Type B pancreatic cell (in vitro differentiated cells): ENCODE data around the gene ABHD6. TPM values are rescaled to one million over a fixed set of nuclear protein-coding genes. Genes with fewer than 3 reads are reported as not detected.
"Not testable (repeated sequence)": the region's sequence is repeated elsewhere in the genome, so short reads cannot be mapped to it uniquely, and the experiment has no call there.

Experiments
- DNase-seq: peaks from one replicate; pipeline ENCODE4 v3.0.0; 2021; ENCODE audit warnings: mixed read lengths; ENCODE audit not compliant: unreplicated experiment; ENCODE audit errors: extremely low spot score
- H3K27ac Mint-ChIP-seq: 2 replicates; pipeline ENCODE4 v1.8.0; 2021; ENCODE audit warnings: mild to moderate bottlenecking, mixed read lengths
- H3K27me3 Mint-ChIP-seq: 2 replicates; pipeline ENCODE4 v1.8.0; 2021; ENCODE audit warnings: mixed read lengths
- H3K36me3 Mint-ChIP-seq: 2 replicates; pipeline ENCODE4 v1.8.0; 2021; ENCODE audit warnings: mixed read lengths
- H3K4me1 Mint-ChIP-seq: one replicate; pipeline ENCODE4 v1.8.0; 2021; ENCODE audit warnings: mixed read lengths; ENCODE audit not compliant: unreplicated experiment
- H3K4me3 Mint-ChIP-seq: 2 replicates; pipeline ENCODE4 v1.8.0; 2021; ENCODE audit warnings: mild to moderate bottlenecking, mixed read lengths
- H3K9me3 Mint-ChIP-seq: 2 replicates; pipeline ENCODE4 v1.8.0; 2021; ENCODE audit warnings: mixed read lengths
- CTCF ChIP-seq: fragments of 200-600 bp; sonication (generic); conservative IDR thresholded peaks from 2 replicates; pipeline ENCODE4 v1.5.0; 2021; ENCODE audit warnings: antibody characterized with exemption, mild to moderate bottlenecking
- total RNA-seq: library from RNA; stranded (reverse); gene quantifications from 2 replicates; pipeline ENCODE4 v1.2.1, GENCODE V29; 2021; ENCODE audit warnings: low replicate concordance

ABHD6 gene
- total RNA-seq, 1 donor from 2014 or later, result 15.7 TPM

GRCh38 chr3:58261954-58262666 is 24.5 kb downstream of the ABHD6 start:
- H3K9me3 Mint-ChIP-seq, result no peaks in the 10 kb centered on the region
- no peak overlapping the region for H3K27ac Mint-ChIP-seq
- peaks cover 4% of the 10 kb centered on the region for H3K4me1 Mint-ChIP-seq
- no peaks in the 10 kb centered on the region for H3K27me3 Mint-ChIP-seq
- DNase-seq, result no peak
- TF ChIP-seq CTCF, result no peak
- no peak overlapping the region for H3K4me3 Mint-ChIP-seq
- H3K36me3 Mint-ChIP-seq, result peaks cover 15% of the 10 kb centered on the region

GRCh38 chr3:58266577-58266976 is 29.0 kb downstream of the ABHD6 start:
- Mint-ChIP-seq H3K9me3 (no peaks in the 10 kb centered on the region), H3K36me3 (peaks cover 10% of the 10 kb centered on the region), H3K27me3 (no peaks in the 10 kb centered on the region), H3K27ac (no peak overlapping the region), H3K4me1 (no peaks in the 10 kb centered on the region), H3K4me3 (no peak overlapping the region)
- no peak for TF ChIP-seq CTCF
- no peak for DNase-seq

- not testable (repeated sequence) for H3K4me1 Mint-ChIP-seq, DNase-seq, H3K9me3 Mint-ChIP-seq, H3K27me3 Mint-ChIP-seq, H3K27ac Mint-ChIP-seq, H3K4me3 Mint-ChIP-seq, H3K36me3 Mint-ChIP-seq
Measured at GRCh38 chr3:58267543-58267942, 30.0 kb downstream of the ABHD6 start.

GRCh38 chr3:58269356-58269755 is 31.8 kb downstream of the ABHD6 start:
- Mint-ChIP-seq H3K36me3 (peaks cover 16% of the 10 kb centered on the region), H3K27me3 (no peaks in the 10 kb centered on the region), H3K9me3 (no peaks in the 10 kb centered on the region), H3K4me3 (no peak overlapping the region), H3K27ac (no peak overlapping the region), H3K4me1 (no peaks in the 10 kb centered on the region)
- TF ChIP-seq CTCF, result no peak
- no peak for DNase-seq

GRCh38 chr3:58270485-58270884 is 32.9 kb downstream of the ABHD6 start:
- DNase-seq, result no peak
- Mint-ChIP-seq H3K36me3 (peaks cover 24% of the 10 kb centered on the region), H3K27ac (no peak overlapping the region), H3K27me3 (no peaks in the 10 kb centered on the region), H3K4me3 (no peak overlapping the region), H3K4me1 (no peaks in the 10 kb centered on the region), H3K9me3 (no peaks in the 10 kb centered on the region)
- TF ChIP-seq CTCF, result no peak

GRCh38 chr3:58271901-58272501 is 34.4 kb downstream of the ABHD6 start:
- no peak overlapping the region for H3K4me3 Mint-ChIP-seq
- H3K27ac Mint-ChIP-seq, result no peak overlapping the region
- H3K27me3 Mint-ChIP-seq, result no peaks in the 10 kb centered on the region
- TF ChIP-seq CTCF, result no peak
- no peaks in the 10 kb centered on the region for H3K4me1 Mint-ChIP-seq
- no peak for DNase-seq
- peaks cover 38% of the 10 kb centered on the region for H3K36me3 Mint-ChIP-seq
- no peaks in the 10 kb centered on the region for H3K9me3 Mint-ChIP-seq
